Skeletal muscle tissue (tissue), 2 donors: Measurements from ENCODE around the gene LOC101059915. TPM values are rescaled to one million over a fixed set of nuclear protein-coding genes. Genes with fewer than 3 reads are reported as not detected.

ENCODE experiments used
- small RNA-seq: library from RNA; depleted of rRNA; stranded (forward); fragments of <200 nt; gene quantifications from one replicate; pipeline ENCODE3, GENCODE V24; 2014
- total RNA-seq: library from RNA; depleted of rRNA; stranded (reverse); fragments of >200 nt; gene quantifications from one replicate; pipeline ENCODE4 v1.2.3, GENCODE V29; 2014

LOC101059915 gene

Small RNA genes lying within 50 kb of the gene (small RNA-seq; reads per million reads assigned to genes)
- gene BX276092.4 = not detected

Other genes starting within 250 kb of the LOC101059915 start
- gene OGT, start 134.4 kb upstream of the LOC101059915 start, total RNA-seq = 123 TPM
- gene GCNA, start 89.1 kb upstream of the LOC101059915 start, total RNA-seq = 2.6 TPM
- not detected for gene CXCR3, start 49.0 kb upstream of the LOC101059915 start, total RNA-seq
- not detected for gene CXorf49, start 50.7 kb downstream of the LOC101059915 start, total RNA-seq
- gene CXorf49B, start 95.8 kb downstream of the LOC101059915 start, total RNA-seq = not detected
- 4.7 TPM for gene NHSL2, start 243.3 kb downstream of the LOC101059915 start, total RNA-seq